Caco-2 (cell line): ENCODE results near the gene UNC50. TPM values are rescaled to one million over a fixed set of nuclear protein-coding genes. Genes with fewer than 3 reads are reported as not detected.
"Not testable (repeated sequence)": the region's sequence is repeated elsewhere in the genome, so short reads cannot be mapped to it uniquely, and the experiment has no call there.

ENCODE experiments used
- BruUV-seq: library from RNA; stranded (reverse); fragments of 400-500 nt; replicated peaks from 2 replicates; lab custom pipeline; 2021; lab: Mats Ljungman, UMichigan
- CTCF ChIA-PET: fragments of 300-600 bp; sonication (Branson Sonifier 250); formaldehyde crosslinking; loops from one replicate; lab custom pipeline; 2022; ENCODE audit warnings: antibody characterized with exemption; lab: Charles Lee
- POLR2A ChIA-PET: fragments of 300-600 bp; sonication (Branson Sonifier 250); formaldehyde crosslinking; loops from one replicate; lab custom pipeline; 2022; ENCODE audit warnings: antibody characterized with exemption; lab: Charles Lee
- DNase-seq, 2 experiments: peaks; one replicate each; pipeline versions ENCODE4 v3.0.0 to v3.0.0-alpha.2; 2020 to 2022
- H3K27me3 ChIP-seq: replicated peaks from 2 replicates; pipeline ENCODE4 v1.6.0; 2011; ENCODE audit warnings: low read length; ENCODE audit not compliant: control insufficient read depth, insufficient read depth
- H3K36me3 ChIP-seq: 2 replicates; pipeline ENCODE4 v1.5.1; 2011; ENCODE audit warnings: low read length; ENCODE audit not compliant: control insufficient read depth, insufficient read depth
- H3K4me1 ChIP-seq: fragments of 250-450 bp; sonication (Bioruptor Pico); 2 replicates; pipeline ENCODE4 v1.5.1; 2020; ENCODE audit warnings: mild to moderate bottlenecking
- H3K4me3 ChIP-seq: 2 replicates; pipeline ENCODE4 v1.5.1; 2011; ENCODE audit warnings: low read depth, mild to moderate bottlenecking, control low read depth, low read length
- H3K9me3 ChIP-seq: fragments of 250-450 bp; sonication (Bioruptor Pico); 2 replicates; pipeline ENCODE4 v1.5.1; 2020; ENCODE audit warnings: mild to moderate bottlenecking, moderate library complexity
- H3K27ac Mint-ChIP-seq: one replicate; pipeline ENCODE4 v1.8.0; 2022; ENCODE audit warnings: mixed read lengths; ENCODE audit not compliant: unreplicated experiment
- H3K27me3 Mint-ChIP-seq: one replicate; pipeline ENCODE4 v1.8.0; 2022; ENCODE audit warnings: mixed read lengths; ENCODE audit not compliant: insufficient read depth, unreplicated experiment
- H3K36me3 Mint-ChIP-seq: one replicate; pipeline ENCODE4 v1.8.0; 2022; ENCODE audit warnings: mild to moderate bottlenecking, mixed read lengths; ENCODE audit not compliant: insufficient read depth, unreplicated experiment
- H3K4me1 Mint-ChIP-seq: one replicate; pipeline ENCODE4 v1.8.0; 2022; ENCODE audit warnings: low read depth, mixed read lengths; ENCODE audit not compliant: unreplicated experiment
- H3K4me3 Mint-ChIP-seq: one replicate; pipeline ENCODE4 v1.8.0; 2022; ENCODE audit warnings: mild to moderate bottlenecking, moderate library complexity, mixed read lengths; ENCODE audit not compliant: unreplicated experiment
- H3K9me3 Mint-ChIP-seq: one replicate; pipeline ENCODE4 v1.8.0; 2022; ENCODE audit warnings: mixed read lengths; ENCODE audit not compliant: unreplicated experiment
- CTCF ChIP-seq, 2 experiments: fragments of 200-600 bp in 1 of 2; IDR thresholded peaks; 1 replicate in 1 of 2; 2 replicates in 1 of 2; pipeline versions ENCODE4 v1.5.1 to v1.8.0; 2011 to 2022; ENCODE audit warnings: antibody characterized with exemption in 1 of 2, control low read depth in 1 of 2, inconsistent platforms in 1 of 2, low read depth in 1 of 2, low read length in 1 of 2, mild to moderate bottlenecking in 1 of 2, moderate library complexity in 1 of 2; ENCODE audit not compliant: insufficient read depth in 1 of 2, severe bottlenecking in 1 of 2, unreplicated experiment in 1 of 2
- intact Hi-C: fragments of 100-400 bp; cut with micrococcal nuclease; formaldehyde crosslinking; loops from one replicate; pipeline ENCODE4 v1.10.0; 2022; ENCODE audit not compliant: unreplicated experiment
- total RNA-seq: library from RNA; stranded (reverse); gene quantifications from 2 replicates; pipeline ENCODE4 v1.2.3, GENCODE V29; 2022

UNC50 gene
- total RNA-seq, 1 experiment from 2014 or later = 40.0 TPM

- intact Hi-C loops = no loop called here
- BruUV-seq = no TSS peak
- Histone ChIP-seq H3K4me1 (peaks cover 5% of the 10 kb centered on the region), H3K4me3 (no peak overlapping the region), H3K9me3 (no peaks in the 10 kb centered on the region; the same call in 1 of the 2 replicates), H3K27me3 (no peaks in the 10 kb centered on the region), H3K36me3 (no peaks in the 10 kb centered on the region)
- ChIA-PET CTCF (no interaction called here), POLR2A (no interaction called here)
- no peak for DNase-seq
- H3K4me3 Mint-ChIP-seq = no peak overlapping the region
- no peaks in the 10 kb centered on the region for H3K4me1 Mint-ChIP-seq
- no peak overlapping the region for H3K27ac Mint-ChIP-seq
- H3K9me3 Mint-ChIP-seq = no peaks in the 10 kb centered on the region
- no peak for TF ChIP-seq CTCF (IDR thresholded peaks at IDR 0.05; ENCODE audit: insufficient read depth in 1 of 2, low read depth in 1 of 2, low read length in 1 of 2, severe bottlenecking in 1 of 2, unreplicated experiment in 1 of 2)
- peaks cover 7% of the 10 kb centered on the region for H3K36me3 Mint-ChIP-seq
- H3K27me3 Mint-ChIP-seq = no peaks in the 10 kb centered on the region
Measured at GRCh38 chr2:98588880-98589431, 19.4 kb upstream of the UNC50 start.

DNA sequence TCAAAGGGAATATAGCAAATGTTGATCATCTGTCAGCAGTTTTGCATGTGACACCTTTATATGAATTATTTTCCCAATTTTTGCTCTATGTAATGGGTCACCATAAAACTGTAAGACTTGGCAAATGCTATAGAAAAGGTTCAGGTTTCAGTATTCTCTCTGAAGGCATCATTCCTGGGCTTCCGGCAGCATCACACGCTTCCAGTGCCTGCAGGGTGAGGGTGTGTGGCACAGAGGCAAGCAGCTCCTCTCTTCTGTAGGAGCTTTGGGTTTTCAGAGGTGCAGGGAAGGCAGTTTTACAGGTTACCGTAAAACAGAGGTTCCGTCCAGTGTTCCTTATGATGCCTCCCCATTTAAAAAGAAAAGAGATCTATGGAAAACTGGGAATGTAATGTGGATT, 18.9 kb upstream of the UNC50 start:
- H3K4me3 ChIP-seq = no peak overlapping the region
- CTCF ChIA-PET = no interaction called here
- Mint-ChIP-seq H3K4me1 (no peaks in the 10 kb centered on the region), H3K9me3 (no peaks in the 10 kb centered on the region), H3K4me3 (no peak overlapping the region), H3K36me3 (peaks cover 8% of the 10 kb centered on the region), H3K27me3 (no peaks in the 10 kb centered on the region), H3K27ac (no peak overlapping the region)
- BruUV-seq = no TSS peak
- no peak for DNase-seq
- no peaks in the 10 kb centered on the region for H3K36me3 ChIP-seq
- H3K9me3 ChIP-seq = no peaks in the 10 kb centered on the region; the same call in 1 of the 2 replicates
- POLR2A ChIA-PET = no interaction called here
- no peak for TF ChIP-seq CTCF (IDR thresholded peaks at IDR 0.05; ENCODE audit: insufficient read depth in 1 of 2, low read depth in 1 of 2, low read length in 1 of 2, severe bottlenecking in 1 of 2, unreplicated experiment in 1 of 2)
- H3K4me1 ChIP-seq = no peaks in the 10 kb centered on the region; the same call in 1 of the 2 replicates
- H3K27me3 ChIP-seq = no peaks in the 10 kb centered on the region
- intact Hi-C loops = no loop called here

GRCh38 chr2:98592565-98592964, 15.8 kb upstream of the UNC50 start:
- no TSS peak for BruUV-seq
- CTCF ChIA-PET = no interaction called here

GRCh38 chr2:98594665-98595064, 13.7 kb upstream of the UNC50 start:
- intact Hi-C loops, H3K36me3 ChIP-seq, BruUV-seq: not testable (repeated sequence)

More at GRCh38 chr2:98592565-98592964, 15.8 kb upstream of the UNC50 start:
- POLR2A ChIA-PET = no interaction called here
- Mint-ChIP-seq H3K27ac (no peak overlapping the region), H3K9me3 (no peaks in the 10 kb centered on the region), H3K4me3 (no peak overlapping the region), H3K36me3 (peaks cover 21% of the 10 kb centered on the region), H3K27me3 (no peaks in the 10 kb centered on the region), H3K4me1 (no peaks in the 10 kb centered on the region)
- H3K9me3 ChIP-seq = no peaks in the 10 kb centered on the region; the same call in 1 of the 2 replicates
- no peaks in the 10 kb centered on the region for H3K36me3 ChIP-seq
- no peaks in the 10 kb centered on the region for H3K4me1 ChIP-seq
- no peak for DNase-seq
- no peak overlapping the region for H3K4me3 ChIP-seq
- intact Hi-C loops = no loop called here
- no peaks in the 10 kb centered on the region for H3K27me3 ChIP-seq
- TF ChIP-seq CTCF (IDR thresholded peaks at IDR 0.05; ENCODE audit: insufficient read depth in 1 of 2, low read depth in 1 of 2, low read length in 1 of 2, severe bottlenecking in 1 of 2, unreplicated experiment in 1 of 2) = no peak

More at GRCh38 chr2:98594665-98595064, 13.7 kb upstream of the UNC50 start:
- DNase-seq, H3K4me1 ChIP-seq, H3K27me3 Mint-ChIP-seq, H3K4me3 ChIP-seq, POLR2A ChIA-PET, H3K4me3 Mint-ChIP-seq, H3K27ac Mint-ChIP-seq, H3K9me3 ChIP-seq, H3K4me1 Mint-ChIP-seq, CTCF ChIA-PET, H3K9me3 Mint-ChIP-seq, H3K27me3 ChIP-seq: not testable (repeated sequence)
- H3K36me3 Mint-ChIP-seq = peaks cover 31% of the 10 kb centered on the region
